Measurements from ENCODE around the gene DCAF8. TPM values are rescaled to one million over a fixed set of nuclear protein-coding genes. Genes with fewer than 3 reads are reported as not detected.

The DCAF8 gene
- total RNA-seq, 1 donor from 2014 or later, result 130 TPM

GRCh38 chr1:160209321-160210046, 52.9 kb downstream of the DCAF8 start:
- Mint-ChIP-seq H3K4me3 (peak overlapping the region; percentile 73), H3K9me3 (no peaks in the 10 kb centered on the region), H3K4me1 (peaks cover 64% of the 10 kb centered on the region), H3K36me3 (ENCODE audit: low read depth) (peaks cover 19% of the 10 kb centered on the region), H3K27me3 (ENCODE audit: low read depth) (no peaks in the 10 kb centered on the region), H3K27ac (ENCODE audit: unreplicated experiment) (peak overlapping the region; percentile 51)
- no peak for DNase-seq (ENCODE audit: low read depth, low spot score)
- TF ChIP-seq CTCF (conservative IDR thresholded peaks at IDR 0.05), result no peak

GRCh38 chr1:160208557-160209320, 53.6 kb downstream of the DCAF8 start:
- H3K4me3 Mint-ChIP-seq, result peak overlapping the region; percentile 73
- H3K9me3 Mint-ChIP-seq, result no peaks in the 10 kb centered on the region
- peaks cover 72% of the 10 kb centered on the region for H3K4me1 Mint-ChIP-seq
- DNase-seq (ENCODE audit: low read depth, low spot score), result no peak
- H3K27ac Mint-ChIP-seq (ENCODE audit: unreplicated experiment), result peak overlapping the region; percentile 70
- H3K36me3 Mint-ChIP-seq (ENCODE audit: low read depth), result peaks cover 16% of the 10 kb centered on the region
- no peaks in the 10 kb centered on the region for H3K27me3 Mint-ChIP-seq (ENCODE audit: low read depth)
- TF ChIP-seq CTCF (conservative IDR thresholded peaks at IDR 0.05), result no peak

GRCh38 chr1:160207771-160208556, 54.4 kb downstream of the DCAF8 start:
- no peak for TF ChIP-seq CTCF (conservative IDR thresholded peaks at IDR 0.05)
- Mint-ChIP-seq H3K36me3 (ENCODE audit: low read depth) (peaks cover 12% of the 10 kb centered on the region), H3K27ac (ENCODE audit: unreplicated experiment) (peak overlapping the region; percentile 70), H3K27me3 (ENCODE audit: low read depth) (no peaks in the 10 kb centered on the region), H3K4me1 (peaks cover 72% of the 10 kb centered on the region), H3K4me3 (peak overlapping the region; percentile 87), H3K9me3 (no peaks in the 10 kb centered on the region)
- DNase-seq (ENCODE audit: low read depth, low spot score), result no peak

- Mint-ChIP-seq H3K27ac (ENCODE audit: unreplicated experiment) (no peak overlapping the region), H3K4me3 (peak overlapping the region; percentile 87), H3K27me3 (ENCODE audit: low read depth) (no peaks in the 10 kb centered on the region), H3K9me3 (no peaks in the 10 kb centered on the region), H3K4me1 (peaks cover 72% of the 10 kb centered on the region), H3K36me3 (ENCODE audit: low read depth) (peaks cover 7% of the 10 kb centered on the region)
- DNase-seq (ENCODE audit: low read depth, low spot score), result no peak
- no peak for TF ChIP-seq CTCF (conservative IDR thresholded peaks at IDR 0.05)
Observed at GRCh38 chr1:160207118-160207650, 55.2 kb downstream of the DCAF8 start.

- peak overlapping the region; percentile 87 for H3K4me3 Mint-ChIP-seq
- H3K27ac Mint-ChIP-seq (ENCODE audit: unreplicated experiment), result peak overlapping the region; percentile 54
- no peak for DNase-seq (ENCODE audit: low read depth, low spot score)
- no peaks in the 10 kb centered on the region for H3K9me3 Mint-ChIP-seq
- TF ChIP-seq CTCF (conservative IDR thresholded peaks at IDR 0.05), result no peak
- peaks cover 5% of the 10 kb centered on the region for H3K36me3 Mint-ChIP-seq (ENCODE audit: low read depth)
- H3K4me1 Mint-ChIP-seq, result peaks cover 69% of the 10 kb centered on the region
- no peaks in the 10 kb centered on the region for H3K27me3 Mint-ChIP-seq (ENCODE audit: low read depth)
Observed at GRCh38 chr1:160206421-160207117, 55.8 kb downstream of the DCAF8 start.
